Pons (tissue), 1 donor: ENCODE measurements around the gene RBM38.

ENCODE experiments used
- DNase-seq: peaks from one replicate; pipeline ENCODE4 v3.0.0-alpha.2; 2016; ENCODE audit warnings: low spot score

The RBM38 gene

DNA sequence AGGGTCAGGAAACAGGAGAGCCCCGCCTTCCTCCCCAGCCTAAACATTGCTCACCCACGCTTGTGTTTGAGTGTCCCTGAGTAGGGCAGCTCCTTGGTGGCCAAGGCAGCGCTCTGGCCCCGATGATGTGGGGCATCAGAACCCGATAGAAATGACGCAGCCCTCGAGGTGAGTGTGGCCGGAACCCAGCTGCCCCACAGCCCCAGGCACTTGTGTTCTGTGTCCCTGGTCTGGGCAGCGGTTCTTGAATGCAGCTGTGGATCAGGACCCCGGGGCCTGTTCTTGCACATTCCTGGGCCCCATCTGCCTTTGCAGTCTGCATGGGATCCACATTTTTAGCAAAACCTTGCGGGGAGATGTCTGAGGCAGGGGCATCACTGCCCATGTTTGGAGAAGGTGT is 12.8 kb downstream of the RBM38 start:
- DNase-seq, result no peak

DNA sequence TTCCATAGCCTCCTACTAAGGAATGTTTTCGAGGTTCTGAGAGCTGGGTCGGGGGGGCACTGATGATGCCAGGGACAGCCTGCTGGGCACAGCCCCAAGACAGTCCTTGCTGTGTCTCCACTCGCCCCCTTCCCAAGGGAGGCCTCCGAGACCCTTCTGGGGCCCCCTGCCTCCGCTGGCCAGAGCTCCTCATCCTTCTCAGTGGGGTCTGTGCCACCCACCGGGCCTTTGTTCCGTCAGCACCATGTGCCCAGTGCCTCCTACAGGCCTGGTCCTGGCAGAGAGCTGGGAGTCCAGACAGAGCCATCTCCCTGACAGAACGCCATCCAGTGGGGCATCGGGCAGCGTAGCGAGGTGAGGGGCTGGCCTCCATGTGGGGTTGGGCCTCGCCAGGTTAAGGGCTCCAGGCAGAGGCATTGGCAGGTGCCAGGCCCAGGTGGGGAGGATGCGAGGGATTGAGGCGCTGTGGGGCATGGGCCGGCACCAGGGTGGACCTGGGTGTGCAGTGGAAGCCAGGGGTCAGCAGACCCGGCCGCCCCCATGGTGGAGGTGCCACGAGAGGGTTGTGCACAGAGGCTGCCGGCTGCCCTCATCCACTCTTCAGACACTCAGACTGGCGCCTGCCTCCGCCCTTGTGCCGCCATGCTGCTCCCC is 13.3 kb downstream of the RBM38 start:
- DNase-seq, result no peak

DNA sequence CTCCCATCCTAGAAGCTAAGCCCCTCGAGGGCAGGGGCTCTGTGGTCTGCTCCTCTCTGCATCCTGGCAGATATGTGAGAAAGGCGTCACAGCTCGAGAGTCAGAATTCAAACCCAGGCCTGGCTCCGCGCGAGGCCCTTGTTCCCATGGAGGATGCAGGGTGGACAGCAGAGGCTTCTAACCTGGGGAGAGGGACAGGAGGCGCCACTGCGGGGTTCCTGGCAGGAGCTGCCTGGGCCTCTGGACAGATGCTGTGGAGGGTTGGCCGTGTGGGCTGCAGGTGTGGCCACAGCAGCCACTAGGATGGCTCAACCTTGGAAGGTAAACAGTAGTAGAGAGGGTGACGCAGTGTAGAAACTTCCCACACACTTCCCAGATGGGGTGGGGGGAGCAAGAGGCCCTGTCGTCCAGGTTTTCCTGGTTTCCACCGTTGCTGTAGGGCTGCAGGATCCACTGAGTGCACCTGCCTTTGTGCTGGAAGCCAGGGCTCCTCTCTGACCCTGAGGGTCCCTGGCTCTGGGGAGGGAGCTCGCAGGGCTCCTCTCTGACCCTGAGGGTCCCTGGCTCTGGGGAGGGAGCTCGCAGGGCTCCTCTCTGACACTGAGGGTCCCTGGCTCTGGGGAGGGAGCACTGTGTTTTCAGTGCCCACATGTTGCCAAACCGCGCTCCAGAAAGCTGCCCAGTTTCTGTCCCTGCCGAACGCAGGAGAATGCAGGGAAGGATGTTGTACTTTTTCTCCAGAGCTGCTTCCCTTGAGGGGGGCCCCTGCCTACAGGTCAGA is 14.2 kb downstream of the RBM38 start:
- DNase-seq, result no peak

DNA sequence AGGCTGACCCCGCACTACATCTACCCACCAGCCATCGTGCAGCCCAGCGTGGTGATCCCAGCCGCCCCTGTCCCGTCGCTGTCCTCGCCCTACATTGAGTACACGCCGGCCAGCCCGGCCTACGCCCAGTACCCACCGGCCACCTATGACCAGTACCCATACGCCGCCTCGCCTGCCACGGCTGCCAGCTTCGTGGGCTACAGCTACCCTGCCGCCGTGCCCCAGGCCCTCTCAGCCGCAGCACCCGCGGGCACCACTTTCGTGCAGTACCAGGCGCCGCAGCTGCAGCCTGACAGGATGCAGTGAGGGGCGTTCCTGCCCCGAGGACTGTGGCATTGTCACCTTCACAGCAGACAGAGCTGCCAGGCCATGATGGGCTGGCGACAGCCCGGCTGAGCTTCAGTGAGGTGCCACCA is 16.4 kb downstream of the RBM38 start:
- no peak for DNase-seq

DNA sequence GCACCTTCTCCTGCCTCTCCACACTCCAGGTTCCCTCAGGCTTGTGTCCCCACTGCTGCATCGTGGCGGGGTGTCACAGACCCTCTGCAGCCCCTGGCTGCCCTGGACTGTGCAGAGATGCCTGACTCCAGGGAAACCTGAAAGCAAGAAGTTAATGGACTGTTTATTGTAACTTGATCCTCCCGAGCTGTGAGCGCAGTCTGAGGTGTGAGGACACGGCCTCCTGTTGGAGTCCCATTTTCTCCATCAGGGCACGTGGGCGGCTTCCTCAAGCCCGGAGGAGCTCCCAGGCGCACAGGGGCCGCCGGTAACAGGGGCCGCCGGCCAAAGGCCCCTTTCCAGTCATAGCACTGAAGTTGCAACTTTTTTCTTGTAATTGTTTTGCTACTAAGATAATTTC is 16.9 kb downstream of the RBM38 start:
- no peak for DNase-seq

DNA sequence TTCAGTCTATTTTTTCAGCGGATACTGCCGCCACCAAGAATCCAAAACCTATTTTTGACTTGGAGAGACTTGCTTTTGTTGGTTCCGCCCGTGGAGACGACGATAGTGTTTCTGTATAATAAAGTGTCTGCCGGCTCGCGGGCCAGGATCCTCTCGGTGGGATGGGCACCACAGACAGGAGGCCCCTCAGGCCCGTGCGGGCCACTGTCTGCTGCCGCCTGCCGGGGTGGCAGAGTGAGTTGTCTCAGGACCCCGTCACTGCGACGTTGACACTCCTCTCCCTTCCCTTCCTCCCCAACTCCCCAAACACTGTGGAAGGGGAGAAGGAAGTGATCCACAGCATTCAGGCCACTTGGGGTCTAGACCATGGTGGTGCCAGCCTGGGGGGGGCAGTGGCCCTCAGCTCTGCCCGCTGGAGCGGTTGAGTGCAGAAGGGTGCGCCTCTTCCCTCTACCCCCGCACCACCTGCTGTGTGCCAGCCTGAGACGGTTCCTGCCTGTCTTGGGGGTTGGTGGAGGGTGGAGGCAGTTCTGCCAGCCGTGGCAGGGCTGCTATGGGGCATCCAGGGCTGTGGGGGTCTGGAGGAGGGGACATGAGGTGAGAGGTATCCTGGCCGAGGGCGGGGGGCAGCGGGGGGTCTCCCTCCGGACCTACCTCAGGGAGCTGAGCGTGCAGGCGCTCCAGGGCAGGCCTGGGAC is 17.5 kb downstream of the RBM38 start:
- DNase-seq, result no peak

DNA sequence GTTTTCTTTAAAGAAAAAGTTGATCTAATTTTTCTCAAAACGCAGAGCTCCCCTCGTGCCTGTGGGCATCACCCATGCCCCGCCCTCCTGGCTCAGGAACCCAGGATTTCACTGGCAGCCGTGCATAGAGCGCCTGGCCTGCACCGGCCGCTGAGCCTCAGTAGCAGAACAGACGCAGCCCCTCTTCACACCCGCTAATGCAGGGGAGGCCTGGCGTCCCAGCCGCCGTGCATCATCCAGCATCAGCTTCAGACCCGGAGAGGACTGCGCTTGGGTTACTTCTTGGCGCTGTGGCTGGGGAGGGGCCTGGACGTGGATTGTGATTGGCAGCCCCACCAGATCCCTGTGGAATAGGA is 18.1 kb downstream of the RBM38 start:
- no peak for DNase-seq

DNA sequence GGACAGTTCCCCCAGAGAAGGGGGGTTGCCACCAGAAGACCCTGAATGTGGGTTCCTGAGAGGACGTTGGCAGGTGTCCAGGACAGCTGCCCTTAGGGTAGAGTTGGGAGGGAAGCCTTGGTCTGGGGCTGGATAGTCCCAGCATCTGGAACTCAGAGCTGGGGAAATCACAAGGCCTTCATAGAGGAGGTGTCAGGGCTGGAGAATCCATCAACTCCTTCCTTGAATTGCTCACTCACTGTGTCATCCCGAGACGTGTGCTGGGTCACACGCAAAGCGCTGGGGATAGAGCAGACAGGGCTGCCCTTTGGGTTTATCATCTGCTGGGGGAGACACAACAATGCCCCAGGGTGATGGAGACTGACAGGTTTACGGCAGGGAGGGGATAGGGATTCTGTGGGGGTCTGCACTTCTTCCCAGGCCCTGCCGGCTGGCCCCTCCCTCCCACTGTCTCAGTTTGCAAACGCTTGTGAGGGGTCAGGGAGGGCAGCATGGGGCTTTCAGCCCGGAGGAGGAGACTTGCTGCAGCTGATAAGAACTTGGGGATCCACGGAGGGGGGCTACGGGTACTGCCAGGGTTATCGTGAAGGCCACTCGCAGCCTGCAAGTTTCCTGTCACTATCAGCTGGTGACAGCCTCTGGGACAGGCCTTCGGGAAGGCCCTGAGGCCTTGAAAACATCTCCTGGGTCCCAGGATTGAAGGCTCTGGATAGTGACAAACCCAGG is 18.6 kb downstream of the RBM38 start:
- DNase-seq, result no peak

DNA sequence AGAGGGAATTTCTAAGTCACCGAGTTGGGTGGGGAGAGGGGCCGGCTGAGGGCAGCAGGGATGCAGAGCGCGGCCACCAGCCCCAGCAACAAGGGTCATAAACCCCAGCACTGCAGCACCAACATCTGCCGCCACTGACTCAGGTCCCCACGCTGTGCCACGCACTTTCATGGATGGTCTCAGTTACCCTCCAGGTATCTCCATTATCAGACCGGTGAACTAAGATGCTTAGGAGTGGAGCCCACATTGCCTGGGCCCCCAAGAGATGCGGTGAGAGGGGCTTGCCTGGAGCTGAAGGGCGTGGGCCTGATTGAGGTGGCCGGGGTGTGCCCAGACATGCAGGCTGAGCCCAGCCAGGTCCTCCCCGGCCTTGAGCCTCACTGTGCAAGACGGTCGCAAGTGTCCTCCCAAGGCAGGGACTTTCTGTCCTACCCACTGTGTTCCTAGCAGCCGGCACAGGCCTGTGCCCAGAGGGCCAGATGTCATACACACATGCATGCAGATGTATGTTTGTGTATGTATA is 19.3 kb downstream of the RBM38 start:
- DNase-seq, result no peak

DNA sequence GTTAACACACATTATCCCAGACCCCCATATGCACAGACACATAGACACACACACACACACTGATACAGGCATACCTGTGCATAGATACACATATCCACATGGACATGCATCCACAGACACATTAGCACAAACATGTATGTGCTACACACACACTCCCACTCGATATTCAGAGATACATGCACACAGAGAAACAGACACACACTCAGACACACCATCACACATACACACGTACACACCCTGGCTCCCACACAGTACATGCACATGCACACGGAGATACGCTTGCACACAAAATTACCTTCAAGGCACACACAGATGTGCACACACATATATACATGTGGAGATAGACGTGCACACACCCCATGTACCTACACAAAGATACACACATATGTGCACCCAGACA is 19.7 kb downstream of the RBM38 start:
- no peak for DNase-seq

DNA sequence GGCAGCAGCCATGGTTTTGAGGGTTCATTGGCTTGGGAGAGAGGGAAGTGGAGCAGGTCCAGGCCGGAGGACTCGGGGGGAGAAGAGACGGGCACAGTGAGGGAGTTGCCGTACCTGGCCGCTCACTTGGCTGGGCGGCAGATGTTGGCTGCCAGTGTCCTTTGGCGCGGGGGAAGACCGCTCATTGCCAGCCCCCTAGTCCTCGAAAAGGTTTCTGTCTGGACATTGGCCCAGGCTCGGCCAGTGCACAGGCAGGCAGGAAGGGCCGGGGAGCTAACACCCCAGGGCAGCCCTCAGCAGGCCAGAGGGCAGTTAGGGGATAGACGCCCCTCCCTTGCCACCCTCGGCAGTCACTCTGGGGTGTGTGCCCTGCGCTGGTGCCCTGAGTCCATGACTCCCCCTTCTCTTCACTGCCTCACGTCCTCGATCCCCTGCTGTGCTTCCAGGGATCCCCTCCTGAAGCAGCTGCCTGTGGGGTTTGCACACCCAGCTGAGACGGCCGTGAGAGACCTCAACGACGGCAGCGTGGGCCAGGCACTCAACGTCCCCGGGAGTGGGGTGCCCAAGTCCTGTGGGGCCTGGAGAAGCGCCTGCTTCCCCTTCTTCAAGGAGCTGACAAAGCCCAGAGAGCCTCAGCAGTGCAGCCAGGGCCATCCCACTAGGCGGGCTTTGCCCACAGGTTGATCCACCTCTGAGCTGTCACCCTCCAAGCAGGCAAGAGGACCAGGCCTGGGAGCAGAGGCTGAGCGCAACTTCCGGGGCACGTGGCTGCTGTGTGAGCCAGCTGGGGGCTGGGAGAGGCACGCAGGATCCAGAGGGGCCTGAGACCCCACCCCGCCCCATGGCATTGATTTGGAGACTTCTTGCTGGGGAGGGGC is 20.4 kb downstream of the RBM38 start:
- DNase-seq, result no peak

DNA sequence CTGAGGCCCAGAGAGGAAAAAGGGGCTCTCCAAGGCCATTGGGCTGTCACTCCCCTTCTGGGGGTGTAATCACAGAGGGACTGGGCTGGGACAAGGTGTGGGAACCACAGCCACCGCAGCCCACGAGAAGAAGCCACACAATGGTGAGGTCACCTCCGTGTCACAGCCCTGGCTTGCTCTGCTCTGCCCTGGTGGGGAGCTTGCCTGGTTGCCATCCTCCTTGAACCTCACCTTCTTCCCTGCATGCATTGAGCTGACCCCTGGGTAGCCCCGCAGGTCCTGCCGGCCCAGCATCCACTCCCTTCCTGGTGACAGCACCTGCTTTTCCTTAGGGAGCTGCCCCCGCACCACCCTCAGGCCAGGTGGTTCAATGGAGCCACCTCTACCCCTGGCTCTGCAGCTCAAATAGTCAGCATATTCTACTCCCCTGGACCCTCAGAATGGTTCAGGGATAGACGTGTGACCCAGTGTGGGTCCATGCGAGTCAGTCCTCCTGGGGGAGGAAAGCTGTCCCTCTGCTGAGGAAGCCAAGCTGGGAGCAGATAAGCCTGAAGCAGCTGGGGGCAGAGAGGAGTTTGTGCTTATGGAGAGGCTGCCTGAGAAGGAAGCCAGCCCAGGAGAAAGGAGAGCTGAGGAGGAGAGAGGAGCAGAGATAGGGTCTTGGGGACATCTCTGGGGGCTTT is 21.3 kb downstream of the RBM38 start:
- no peak for DNase-seq

DNA sequence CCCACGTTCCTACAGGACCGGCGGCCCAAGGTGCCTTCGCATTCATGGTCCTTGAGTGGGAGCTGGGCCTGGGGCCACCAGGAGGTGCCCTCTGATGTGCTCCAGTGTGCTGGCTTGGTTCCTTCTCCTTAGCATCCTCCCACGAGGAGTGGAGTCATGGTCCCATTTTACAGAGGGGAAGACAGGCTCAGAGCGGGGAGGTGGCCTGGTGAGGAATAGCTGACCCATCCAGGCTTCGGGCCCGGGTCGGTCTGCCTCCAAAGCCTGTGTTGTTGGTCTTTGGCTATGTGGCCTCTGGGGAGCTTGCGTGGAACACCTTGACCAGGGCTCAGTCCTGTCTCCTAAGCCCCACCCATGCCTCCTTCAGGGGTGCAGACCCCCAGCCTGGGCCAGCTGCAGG is 22.8 kb downstream of the RBM38 start:
- no peak for DNase-seq

DNA sequence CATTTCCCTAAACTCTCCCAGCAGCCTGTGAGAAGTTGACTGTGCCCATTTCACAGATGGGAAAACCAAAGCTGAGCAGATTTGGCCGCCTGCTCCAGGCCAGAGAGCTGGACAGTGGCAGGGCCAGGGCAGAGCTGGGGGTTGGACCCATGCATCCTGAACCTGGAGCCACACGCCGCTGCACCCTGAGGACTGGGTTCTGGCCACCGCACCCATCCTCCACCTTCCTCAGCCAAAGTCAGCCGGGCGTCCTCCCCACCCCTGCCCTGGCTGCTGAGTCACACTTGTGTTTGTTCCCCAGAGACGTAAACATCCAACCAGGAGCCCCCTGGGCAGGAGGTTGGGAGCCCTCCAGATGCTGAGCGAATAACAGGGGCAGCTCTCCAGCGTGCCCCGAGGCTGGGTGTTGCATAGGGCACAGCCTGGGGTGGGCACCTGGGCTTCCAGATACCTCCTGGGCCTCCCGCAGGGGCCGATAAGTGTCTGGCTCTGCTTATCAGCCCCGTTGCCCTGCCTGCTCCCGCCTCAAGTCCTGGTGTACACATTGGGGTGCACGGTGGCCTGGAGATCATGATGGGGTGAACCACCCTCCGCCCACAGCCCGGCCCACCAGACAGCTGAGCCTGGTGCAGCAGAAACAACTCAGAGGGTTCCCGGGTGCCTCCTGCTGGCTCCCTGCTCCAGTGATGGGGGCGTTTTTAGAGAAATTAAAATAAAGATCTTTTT is 23.8 kb downstream of the RBM38 start:
- DNase-seq, result no peak

DNA sequence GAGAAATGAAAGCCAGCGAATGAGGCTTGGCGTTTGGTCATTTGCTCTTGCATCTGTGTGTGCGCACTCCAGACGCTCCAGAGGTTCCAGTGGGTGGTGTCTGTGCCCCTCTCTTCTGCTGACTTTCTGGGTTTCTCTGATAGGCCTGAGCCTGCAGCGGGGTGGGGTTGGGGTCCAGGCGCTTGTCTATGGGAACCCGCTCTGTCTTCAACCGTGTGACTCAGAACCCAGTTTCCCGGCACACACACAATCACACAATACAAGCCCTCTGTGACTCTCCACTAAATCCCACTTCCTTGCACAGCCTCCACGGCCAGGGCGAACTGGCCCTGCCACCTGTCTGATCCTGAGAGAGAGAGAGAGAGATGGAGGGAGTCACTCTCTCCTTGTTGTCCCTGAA is 24.6 kb downstream of the RBM38 start:
- DNase-seq, result no peak

DNA sequence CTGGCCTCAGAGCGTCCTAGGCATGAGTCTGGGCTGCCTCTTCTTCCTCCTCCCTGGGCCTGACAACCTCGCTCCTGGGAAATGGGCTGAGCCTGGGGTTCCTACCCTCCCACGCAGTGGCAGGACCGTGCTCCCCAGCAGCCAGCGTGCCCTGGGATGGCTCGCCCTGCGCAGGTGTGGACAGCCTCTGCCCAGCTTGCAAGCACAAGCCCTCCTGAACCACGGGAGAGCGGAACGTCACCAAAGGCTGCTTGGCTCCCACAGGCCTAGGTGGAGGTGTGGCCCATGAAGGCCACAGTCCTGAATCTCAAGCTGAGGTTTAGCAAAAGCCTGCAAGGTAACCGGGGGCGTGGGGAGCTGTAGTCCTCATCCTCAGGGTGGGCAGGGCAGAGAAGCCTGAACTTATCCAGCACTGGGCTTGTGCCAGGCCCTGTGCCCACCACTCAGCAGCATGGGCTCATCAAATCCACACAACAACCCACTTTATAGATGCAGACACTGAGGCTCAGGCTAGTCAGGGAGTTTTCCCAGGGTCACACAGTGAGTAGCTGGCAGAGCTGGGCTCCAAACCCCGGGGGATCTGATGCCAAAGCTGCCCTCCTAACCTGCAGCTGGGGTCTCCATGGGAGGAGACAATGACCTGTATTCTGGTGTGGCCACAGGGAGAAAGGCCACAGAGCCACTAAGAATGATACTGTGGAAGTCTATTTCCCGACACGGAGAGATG is 25.3 kb downstream of the RBM38 start:
- DNase-seq, result no peak

DNA sequence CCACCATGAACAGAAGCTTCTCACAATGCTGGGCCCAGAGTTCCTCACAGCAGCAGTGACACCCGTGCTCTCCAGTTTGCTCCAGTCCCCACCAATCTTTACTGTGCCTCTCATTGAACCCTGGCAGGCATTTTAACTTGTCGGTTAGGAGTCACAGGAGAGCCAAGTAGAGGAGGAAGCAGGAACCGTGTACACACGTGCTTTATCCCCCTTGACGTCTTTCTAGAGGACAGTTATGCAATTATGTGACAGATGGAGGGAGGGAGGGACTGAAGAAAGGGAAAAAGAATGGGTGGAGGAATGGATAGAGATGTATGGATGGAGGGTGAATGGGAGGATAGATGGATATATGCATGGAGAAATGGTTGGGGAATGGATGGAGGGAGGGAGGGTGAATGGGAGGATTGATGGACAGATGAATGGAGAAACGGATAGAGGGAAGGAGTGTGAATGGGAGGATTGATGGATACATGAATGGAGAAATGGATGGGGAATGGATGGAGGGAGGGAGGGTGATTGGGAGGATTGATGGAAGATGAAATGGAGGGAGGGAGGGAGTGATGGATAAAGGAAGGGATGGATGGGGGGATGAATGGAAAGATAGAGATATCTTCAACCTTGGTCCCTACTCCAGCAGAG is 26.0 kb downstream of the RBM38 start:
- no peak for DNase-seq

DNA sequence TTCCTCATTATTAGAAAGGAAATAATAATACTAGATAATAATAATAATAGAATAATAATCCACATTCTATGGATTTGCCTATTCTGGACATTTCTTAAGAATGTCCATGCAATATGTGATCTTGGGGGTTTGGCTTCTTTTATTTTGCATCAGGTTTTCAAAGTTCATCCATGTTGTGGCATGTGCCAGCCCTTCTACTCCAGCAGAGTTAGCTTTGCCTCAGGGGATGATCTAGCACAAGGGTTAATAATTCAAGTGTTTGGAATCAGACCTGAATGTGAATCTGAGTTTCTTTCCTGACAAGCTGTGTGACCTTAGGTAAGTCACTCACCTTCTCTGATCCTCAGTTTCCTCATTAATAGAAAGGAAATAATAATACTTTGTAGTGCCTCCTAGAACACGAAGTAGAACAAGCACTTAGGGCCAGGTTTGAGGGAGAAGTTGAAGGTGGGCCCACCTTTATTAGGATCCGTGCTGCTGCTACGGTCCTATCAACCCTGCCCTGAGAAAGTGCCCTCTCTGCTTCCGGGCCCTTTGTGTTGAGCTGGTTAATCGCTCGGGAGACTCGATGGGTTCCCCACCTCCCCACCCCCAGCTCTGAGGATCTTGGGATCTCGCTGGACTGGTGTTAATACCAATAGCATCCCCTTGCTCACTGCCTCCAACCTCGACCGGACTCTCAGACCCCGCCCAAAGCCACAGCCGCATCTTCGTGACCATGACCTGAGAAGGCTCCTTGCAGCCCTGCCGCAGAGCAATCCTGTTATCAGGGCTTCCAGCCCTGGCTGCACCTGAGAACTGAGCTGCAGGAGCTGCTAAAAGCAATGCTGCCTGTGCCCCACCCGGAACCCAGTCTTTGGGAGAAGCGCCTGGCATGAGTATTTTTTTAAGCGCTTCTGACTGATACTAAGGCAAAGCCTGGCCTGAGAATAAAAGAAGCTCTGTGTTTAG is 26.9 kb downstream of the RBM38 start:
- no peak for DNase-seq
